Tibial artery (tissue), 4 donors: Measurements from ENCODE around the gene ARFGEF3.

ENCODE experiments used
- DNase-seq, 2 donors: peaks; one replicate each; pipeline ENCODE4 v3.0.0-alpha.2; 2019
- H3K27ac ChIP-seq, 2 donors: fragments of 200-600 bp; sonication (generic) in 1 of 2; 1 replicate in 1 of 2; 2 replicates in 1 of 2; pipeline ENCODE4 v1.5.1; 2018 to 2019; ENCODE audit warnings: mild to moderate bottlenecking in 1 of 2
- H3K27me3 ChIP-seq, 2 donors: fragments of 200-600 bp; sonication (generic) in 1 of 2; one replicate each; pipeline versions ENCODE4 v1.5.1 to v1.6.0; 2016 to 2019
- H3K36me3 ChIP-seq, 3 donors: fragments of 200-600 bp; sonication (generic) in 2 of 3; one replicate each; pipeline ENCODE4 v1.5.1; 2016 to 2019; ENCODE audit warnings: mild to moderate bottlenecking in 2 of 3
- H3K4me1 ChIP-seq, 4 donors: fragments of 200-600 bp; sonication (generic) in 2 of 4; 1 replicate in 3 of 4; 2 replicates in 1 of 4; pipeline ENCODE4 v1.5.1; 2016 to 2019
- H3K4me3 ChIP-seq, 2 donors: fragments of 200-600 bp; sonication (generic) in 1 of 2; 1 replicate in 1 of 2; 2 replicates in 1 of 2; pipeline ENCODE4 v1.5.1; 2018 to 2019; ENCODE audit warnings: mild to moderate bottlenecking in 2 of 2
- H3K9me3 ChIP-seq, 3 donors: fragments of 200-600 bp; sonication (generic) in 1 of 3; one replicate each; pipeline ENCODE4 v1.5.1; 2016 to 2019
- CTCF ChIP-seq, 2 experiments: fragments of 200-600 bp in 1 of 2; fragments of 450-650 bp in 1 of 2; IDR thresholded peaks; one replicate each; pipeline ENCODE4 v1.5.1; 2017 to 2019; ENCODE audit warnings: antibody characterized with exemption in 2 of 2, mild to moderate bottlenecking in 1 of 2, moderate library complexity in 1 of 2
- intact Hi-C: fragments of 100-400 bp; cut with DNase I; formaldehyde crosslinking; loops from one replicate; pipeline ENCODE4 v1.15.0; 2023; ENCODE audit warnings: low total_unique reads

ARFGEF3 gene

GRCh38 chr6:138197570-138197969 is 35.8 kb downstream of the ARFGEF3 start:
- H3K4me3 ChIP-seq, result no peak overlapping the region
- H3K27ac ChIP-seq, result no peak overlapping the region
- intact Hi-C loops, result no loop called here
- no peak for TF ChIP-seq CTCF (IDR thresholded peaks at IDR 0.05)
- no peaks in the 10 kb centered on the region for H3K36me3 ChIP-seq
- DNase-seq, result no peak
- no peaks in the 10 kb centered on the region for H3K9me3 ChIP-seq
- no peaks in the 10 kb centered on the region for H3K4me1 ChIP-seq
- H3K27me3 ChIP-seq, result no peaks in the 10 kb centered on the region

- no peaks in the 10 kb centered on the region for H3K27me3 ChIP-seq
- H3K9me3 ChIP-seq, result no peaks in the 10 kb centered on the region
- H3K4me3 ChIP-seq, result no peak overlapping the region
- H3K4me1 ChIP-seq, result no peaks in the 10 kb centered on the region
- H3K36me3 ChIP-seq, result no peaks in the 10 kb centered on the region
- DNase-seq, result no peak
- no peak for TF ChIP-seq CTCF (IDR thresholded peaks at IDR 0.05)
- no peak overlapping the region for H3K27ac ChIP-seq
- intact Hi-C loops, result no loop called here
These were observed 36.8 kb downstream of the ARFGEF3 start for GRCh38 chr6:138198430-138199091.

GRCh38 chr6:138201836-138202235 is 40.1 kb downstream of the ARFGEF3 start:
- H3K36me3 ChIP-seq, result no peaks in the 10 kb centered on the region
- no peak overlapping the region for H3K4me3 ChIP-seq
- no peak for DNase-seq
- H3K4me1 ChIP-seq, result no peaks in the 10 kb centered on the region
- no peak for TF ChIP-seq CTCF (IDR thresholded peaks at IDR 0.05)
- no peaks in the 10 kb centered on the region for H3K27me3 ChIP-seq
- intact Hi-C loops, result no loop called here
- no peaks in the 10 kb centered on the region for H3K9me3 ChIP-seq
- H3K27ac ChIP-seq, result no peak overlapping the region

GRCh38 chr6:138203315-138203714 is 41.6 kb downstream of the ARFGEF3 start:
- Histone ChIP-seq H3K4me1 (no peaks in the 10 kb centered on the region), H3K9me3 (no peaks in the 10 kb centered on the region), H3K27ac (no peak overlapping the region), H3K36me3 (no peaks in the 10 kb centered on the region), H3K4me3 (no peak overlapping the region), H3K27me3 (no peaks in the 10 kb centered on the region)
- no peak for DNase-seq
- no peak for TF ChIP-seq CTCF (IDR thresholded peaks at IDR 0.05)
- intact Hi-C loops, result no loop called here

GRCh38 chr6:138204303-138204702 is 42.6 kb downstream of the ARFGEF3 start:
- intact Hi-C loops, result no loop called here
- DNase-seq, result no peak

More at GRCh38 chr6:138204303-138204702, 42.6 kb downstream of the ARFGEF3 start:
- Histone ChIP-seq H3K27me3 (no peaks in the 10 kb centered on the region), H3K27ac (no peak overlapping the region), H3K4me3 (no peak overlapping the region), H3K36me3 (no peaks in the 10 kb centered on the region), H3K4me1 (no peaks in the 10 kb centered on the region), H3K9me3 (no peaks in the 10 kb centered on the region)
- TF ChIP-seq CTCF (IDR thresholded peaks at IDR 0.05), result no peak
